Glomerular visceral epithelial cell (primary cell): Measurements from ENCODE around the gene ASF1B.
A peak's percentile ranks its signal among the peaks of the same experiment; 100 is the strongest.

Source experiments
- DNase-seq: peaks from one replicate; pipeline ENCODE4 v3.0.0-alpha.2; 2016; ENCODE audit errors: extremely low spot score

Gene ASF1B

DNA sequence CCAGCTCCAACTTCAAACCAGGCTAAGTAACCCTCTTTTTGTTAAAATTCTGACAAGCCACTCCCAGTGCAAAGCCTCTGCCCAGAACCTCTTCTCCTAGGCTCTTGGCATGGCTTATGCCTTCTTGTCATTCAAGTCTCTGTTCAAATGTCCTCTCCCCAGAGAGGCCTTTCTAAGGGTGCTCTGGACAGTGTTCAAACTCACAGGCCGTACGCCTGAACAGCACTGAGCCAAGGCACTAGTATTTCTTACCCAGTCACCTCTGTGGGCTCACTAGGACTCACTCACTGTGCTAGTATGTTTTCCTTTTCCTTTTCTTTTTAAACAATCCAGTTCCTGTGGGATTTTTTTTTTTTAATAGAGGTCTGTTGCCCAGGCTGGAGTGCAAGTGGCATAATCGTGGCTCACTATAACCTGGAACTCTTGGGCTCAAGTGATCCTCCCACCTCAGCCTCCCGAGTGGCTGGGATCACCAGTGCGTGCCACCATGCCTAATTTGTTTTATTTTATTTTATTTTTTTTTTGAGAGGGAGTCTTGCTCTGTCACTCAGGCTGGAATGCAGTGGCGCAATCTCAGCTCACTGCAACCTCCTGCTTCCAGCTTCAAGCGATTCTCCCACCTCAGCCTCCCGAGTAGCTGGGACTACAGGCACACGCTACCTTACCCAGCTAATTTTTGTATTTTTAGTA lies 2.3 kb upstream of the ASF1B start:
- peak; percentile 30 for DNase-seq

- no peak for DNase-seq
Observed at GRCh38 chr19:14135985-14136508, 342 bp downstream of the ASF1B start.

DNA sequence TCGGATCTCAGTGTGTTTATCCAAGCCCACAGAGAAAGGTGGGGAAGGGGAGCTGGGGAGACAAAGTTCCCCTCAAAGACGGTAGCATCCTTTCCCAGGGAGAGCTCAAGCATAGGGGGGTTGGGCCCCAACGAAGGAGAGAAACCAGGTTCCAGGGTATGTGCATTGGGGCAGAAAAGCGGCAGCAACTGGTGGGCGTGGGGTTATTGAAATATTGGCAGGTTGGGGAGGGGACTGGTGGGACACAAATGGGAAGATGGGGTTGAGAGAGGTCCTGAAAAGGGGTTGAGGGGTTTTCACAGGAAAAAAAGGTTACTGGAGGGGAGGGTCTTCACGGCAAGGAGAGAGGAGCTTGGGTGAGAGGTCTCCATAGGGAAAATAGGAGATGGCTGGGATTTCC lies 1.0 kb downstream of the ASF1B start:
- no peak for DNase-seq

DNA sequence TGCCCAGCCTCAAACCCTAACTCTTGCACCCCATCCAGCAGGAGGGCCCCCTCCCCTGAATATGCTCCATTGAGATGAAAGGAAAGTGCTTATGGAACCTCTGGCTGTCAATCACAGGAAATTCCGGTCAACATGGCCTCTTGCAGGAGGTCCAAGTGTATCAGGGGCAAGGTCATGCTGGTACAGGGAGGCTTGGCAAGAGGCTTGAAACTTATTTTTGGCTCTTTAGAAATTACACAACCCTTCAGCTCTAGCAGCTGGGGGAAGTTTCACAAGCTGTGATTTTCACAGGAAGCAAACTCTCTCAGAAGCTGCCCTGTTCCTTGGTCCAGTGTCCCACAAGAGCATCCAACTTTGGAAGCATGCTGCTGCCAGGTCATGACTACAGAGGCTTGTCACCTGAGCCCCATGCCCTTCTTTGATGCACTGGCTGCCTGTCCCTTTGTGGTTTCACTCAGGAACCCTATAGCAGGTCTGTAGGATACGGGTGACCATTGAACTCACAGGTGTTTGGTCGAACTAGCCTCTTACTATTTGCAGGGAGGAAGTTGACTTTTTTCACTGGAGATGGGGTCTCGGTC lies 8.4 kb downstream of the ASF1B start:
- no peak for DNase-seq

- DNase-seq: no peak
Observed at GRCh38 chr19:14127176-14127575, 9.2 kb downstream of the ASF1B start.

- no peak for DNase-seq
Observed at GRCh38 chr19:14122924-14123323, 13.5 kb downstream of the ASF1B start.

DNA sequence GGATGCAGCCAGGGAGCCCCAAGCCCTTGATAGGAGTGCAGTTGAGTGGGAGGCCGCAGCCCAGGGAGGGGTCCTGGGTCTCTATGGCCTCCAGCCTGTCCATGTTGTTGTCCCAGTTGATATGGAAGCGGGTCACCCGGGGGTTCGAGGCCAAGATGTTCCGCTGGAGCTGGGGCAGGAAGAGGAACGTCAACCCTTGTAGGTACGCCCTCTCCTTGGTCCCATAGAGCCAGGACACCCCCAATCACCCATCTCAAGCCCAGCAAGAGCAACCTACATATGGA lies 15.9 kb downstream of the ASF1B start:
- DNase-seq: no peak

- no peak for DNase-seq
Observed at GRCh38 chr19:14119644-14120496, 16.5 kb downstream of the ASF1B start.

DNA sequence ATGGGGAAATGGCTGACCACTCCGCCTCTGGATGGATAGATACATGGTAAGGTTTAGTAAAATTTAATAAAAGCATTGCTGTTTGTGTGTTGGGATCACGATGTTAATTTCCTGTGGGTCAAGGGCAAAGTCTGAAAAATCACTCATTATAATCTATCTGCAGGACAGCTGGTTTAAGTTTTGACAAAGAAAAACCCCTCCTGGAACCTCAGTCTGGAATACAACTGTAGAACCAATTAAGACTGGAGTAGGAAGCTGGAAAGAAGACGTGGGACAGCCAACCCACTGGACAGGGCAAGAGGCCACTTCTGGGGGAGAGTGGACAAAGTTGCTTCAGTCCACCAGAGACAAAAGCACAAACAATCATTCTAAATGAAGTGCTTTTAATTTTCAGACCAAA lies 17.2 kb downstream of the ASF1B start:
- DNase-seq: no peak

- DNase-seq: peak; percentile 76
Observed at GRCh38 chr19:14118165-14119051, 18.0 kb downstream of the ASF1B start.

GRCh38 chr19:14117668-14118164 lies 18.7 kb downstream of the ASF1B start, which contains the start of gene PRKACA:
Gene PRKACA (minus strand): TSS chr19:14117762. CDS start chr19:14117547, 215 bp downstream.
- peak; percentile 99 for DNase-seq

GRCh38 chr19:14116918-14117578 lies 19.3 kb downstream of the ASF1B start:
- no peak for DNase-seq

DNA sequence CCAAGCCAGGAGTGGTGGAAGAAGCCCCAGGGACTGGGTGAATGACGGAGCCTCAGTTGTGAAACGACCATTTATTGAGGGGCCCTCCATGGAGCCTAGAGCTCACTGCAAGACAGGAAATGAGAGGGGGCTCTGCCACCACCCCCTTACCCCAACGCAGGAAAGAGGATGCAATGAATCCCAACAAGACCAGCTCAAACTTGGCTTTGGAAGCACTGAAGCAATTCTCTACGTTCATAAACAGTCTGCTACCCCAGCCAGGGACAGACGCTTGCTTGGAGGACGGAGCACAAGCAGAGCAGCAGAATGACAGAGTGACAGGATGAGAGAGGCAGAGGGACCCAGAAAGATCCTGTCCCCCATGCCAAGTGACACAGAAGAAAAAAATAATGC lies 19.9 kb downstream of the ASF1B start:
- no peak for DNase-seq

- no peak for DNase-seq
Observed at GRCh38 chr19:14115756-14116155, 20.6 kb downstream of the ASF1B start.

GRCh38 chr19:14114854-14115253 lies 21.5 kb downstream of the ASF1B start:
- DNase-seq: peak; percentile 35

DNA sequence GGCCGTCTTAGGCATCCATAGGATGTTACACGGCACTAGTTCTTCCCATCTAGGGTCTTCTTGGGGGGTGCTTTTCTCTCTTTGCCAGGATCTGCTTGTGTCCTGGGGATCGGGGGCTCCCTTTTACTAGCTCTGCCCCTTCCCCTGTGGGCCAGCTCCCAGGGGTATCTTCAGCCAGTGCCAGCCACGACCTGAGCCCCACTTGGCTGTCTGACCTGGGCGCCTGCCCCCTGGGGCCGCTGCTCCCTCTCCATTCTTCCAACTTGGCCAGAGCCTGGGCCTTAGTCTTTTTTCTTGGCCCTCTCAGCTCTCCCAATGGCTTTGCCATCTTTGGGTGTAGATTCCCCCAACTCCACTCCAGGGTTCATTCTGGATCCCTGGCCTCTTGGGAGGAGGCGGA lies 21.9 kb downstream of the ASF1B start:
- no peak for DNase-seq

GRCh38 chr19:14113762-14114414 lies 22.5 kb downstream of the ASF1B start:
- DNase-seq: no peak

DNA sequence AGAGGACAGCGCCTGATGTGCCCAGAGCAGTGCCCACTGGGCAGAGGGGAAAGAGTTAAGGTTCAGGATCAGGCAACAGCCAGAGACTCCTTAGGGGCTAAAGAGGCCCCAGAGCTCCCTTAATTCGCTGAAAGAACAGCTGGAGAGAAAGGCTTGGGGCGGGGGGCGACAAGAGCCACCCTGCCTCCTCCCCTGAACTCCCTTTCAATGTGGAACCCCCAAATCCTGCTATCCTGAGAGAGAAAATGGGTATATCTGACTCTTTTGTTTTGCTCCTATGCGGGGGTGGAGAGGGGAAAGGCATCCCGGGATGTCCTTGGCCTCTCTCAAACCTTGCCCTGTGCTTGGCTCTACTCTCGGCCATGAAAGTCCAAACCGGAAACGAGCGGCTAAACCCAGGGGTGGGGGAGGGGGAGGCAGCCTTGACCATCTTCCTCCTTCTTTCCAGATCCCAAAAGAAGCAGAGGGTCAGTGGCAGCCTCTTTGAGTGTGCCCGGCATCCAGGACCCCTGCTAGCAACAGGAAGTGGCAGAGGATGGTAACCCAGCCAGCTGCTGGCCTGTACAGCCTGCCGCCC lies 23.5 kb downstream of the ASF1B start:
- DNase-seq: no peak

GRCh38 chr19:14112051-14112808 lies 24.2 kb downstream of the ASF1B start:
- no peak for DNase-seq
